VCaP (cell line): ENCODE results near the gene GRIK4.

Source experiments
- H3K27ac ChIP-seq: fragments of 450-650 bp; 2 replicates; pipeline ENCODE4 v1.5.1; 2017
- TF ChIP-seq, protein P1 (sequence below): fragments of 450-650 bp; conservative IDR thresholded peaks from 2 replicates; pipeline ENCODE4 v1.5.1; 2017; ENCODE audit warnings: mild to moderate bottlenecking, moderate library complexity

GRIK4 gene

DNA sequence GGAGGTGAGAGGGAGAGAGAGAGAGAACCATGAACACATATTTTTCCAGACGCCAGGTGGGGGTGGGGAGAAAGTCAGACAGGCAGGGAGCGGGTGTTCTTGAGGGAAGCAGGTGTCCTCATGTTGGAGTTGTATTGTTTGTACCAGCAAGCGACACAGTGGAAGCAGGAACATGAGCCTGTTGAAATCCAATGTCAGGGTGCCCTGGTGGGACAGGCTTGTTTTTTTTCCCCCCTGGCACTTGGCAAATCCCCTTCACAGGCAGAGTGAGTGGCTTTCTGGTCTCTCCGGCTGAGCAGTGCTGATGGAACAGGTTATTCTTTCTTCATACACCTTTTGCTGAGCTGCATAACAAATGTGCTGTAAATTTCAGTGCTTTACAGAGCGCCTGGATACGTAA is 125.6 kb downstream of the GRIK4 start:
- H3K27ac ChIP-seq = no peak overlapping the region
- TF ChIP-seq, protein P1, sequence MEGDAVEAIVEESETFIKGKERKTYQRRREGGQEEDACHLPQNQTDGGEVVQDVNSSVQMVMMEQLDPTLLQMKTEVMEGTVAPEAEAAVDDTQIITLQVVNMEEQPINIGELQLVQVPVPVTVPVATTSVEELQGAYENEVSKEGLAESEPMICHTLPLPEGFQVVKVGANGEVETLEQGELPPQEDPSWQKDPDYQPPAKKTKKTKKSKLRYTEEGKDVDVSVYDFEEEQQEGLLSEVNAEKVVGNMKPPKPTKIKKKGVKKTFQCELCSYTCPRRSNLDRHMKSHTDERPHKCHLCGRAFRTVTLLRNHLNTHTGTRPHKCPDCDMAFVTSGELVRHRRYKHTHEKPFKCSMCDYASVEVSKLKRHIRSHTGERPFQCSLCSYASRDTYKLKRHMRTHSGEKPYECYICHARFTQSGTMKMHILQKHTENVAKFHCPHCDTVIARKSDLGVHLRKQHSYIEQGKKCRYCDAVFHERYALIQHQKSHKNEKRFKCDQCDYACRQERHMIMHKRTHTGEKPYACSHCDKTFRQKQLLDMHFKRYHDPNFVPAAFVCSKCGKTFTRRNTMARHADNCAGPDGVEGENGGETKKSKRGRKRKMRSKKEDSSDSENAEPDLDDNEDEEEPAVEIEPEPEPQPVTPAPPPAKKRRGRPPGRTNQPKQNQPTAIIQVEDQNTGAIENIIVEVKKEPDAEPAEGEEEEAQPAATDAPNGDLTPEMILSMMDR = no peak

DNA sequence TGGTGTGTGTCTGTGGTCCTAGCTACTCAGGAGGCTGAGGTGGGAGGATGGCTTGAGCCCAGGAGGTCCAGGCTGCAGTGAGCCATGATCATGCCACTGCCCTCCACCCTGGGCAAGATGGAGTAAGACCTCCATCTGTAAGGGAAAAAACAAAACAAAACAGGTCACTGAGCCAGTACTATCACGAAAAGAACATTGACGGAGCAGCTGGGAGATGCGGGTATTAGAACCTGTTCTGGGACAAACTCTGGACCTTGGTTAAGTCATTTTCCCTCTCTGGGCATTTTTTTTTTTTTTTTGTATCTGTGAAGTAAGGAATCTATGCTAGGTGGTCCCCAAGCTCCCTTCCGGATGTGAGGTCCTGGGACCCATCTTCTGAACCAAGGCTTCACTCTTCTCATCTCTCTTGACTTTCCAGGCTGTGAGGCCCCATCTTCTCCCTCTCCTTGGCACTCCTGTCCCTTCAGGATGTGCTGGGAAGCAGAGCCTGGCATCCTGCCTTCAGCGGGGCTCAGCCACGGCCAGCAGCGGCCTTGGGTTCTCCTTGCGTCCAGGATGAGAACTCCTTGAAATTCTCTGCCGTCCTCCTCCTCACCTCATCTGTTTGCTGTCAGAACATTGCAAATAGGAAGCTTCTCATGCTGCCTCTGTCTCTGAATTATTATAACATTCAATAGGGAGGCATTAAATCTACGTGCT is 130.8 kb downstream of the GRIK4 start:
- TF ChIP-seq, protein P1 = no peak
- H3K27ac ChIP-seq = no peak overlapping the region

DNA sequence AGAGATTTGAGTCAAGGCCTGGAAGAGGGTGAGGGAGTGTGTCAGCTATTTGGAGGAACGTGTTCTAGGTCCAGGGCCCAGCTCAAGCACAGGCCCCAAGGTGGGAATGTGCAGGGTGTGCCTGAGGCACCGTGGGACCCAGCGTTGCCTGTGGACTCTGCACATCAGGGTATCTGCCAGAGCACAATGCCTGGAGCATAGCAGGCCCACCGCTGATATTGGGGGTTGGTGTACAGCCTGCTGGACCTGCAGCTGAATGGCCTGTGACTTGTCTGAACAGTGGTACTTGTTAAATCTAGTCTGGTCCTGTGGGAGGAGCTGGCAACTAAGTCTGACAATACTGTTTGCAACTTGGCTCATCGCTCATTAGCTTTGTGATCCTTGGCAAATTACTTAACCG is 131.7 kb downstream of the GRIK4 start:
- H3K27ac ChIP-seq = no peak overlapping the region
- TF ChIP-seq, protein P1 = no peak

DNA sequence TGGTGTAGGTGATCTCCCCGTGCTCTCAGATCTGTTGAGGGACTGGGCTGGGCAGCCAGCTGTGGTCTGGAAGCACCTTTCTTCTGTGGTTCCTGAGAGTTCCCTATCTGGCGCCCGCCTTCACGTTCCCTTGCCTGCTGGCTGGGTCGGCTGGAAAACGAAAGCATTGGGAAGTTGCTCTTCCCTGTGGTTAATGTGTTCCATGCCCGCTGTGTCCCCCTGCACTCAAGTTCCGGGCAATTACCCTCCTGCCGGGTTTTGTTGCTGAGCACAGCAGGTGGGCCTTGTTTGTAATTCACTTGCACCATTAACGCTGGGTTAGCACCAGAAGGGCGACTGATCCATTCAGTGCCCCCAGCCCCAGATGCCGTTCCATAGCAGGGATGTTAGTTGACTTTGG is 134.1 kb downstream of the GRIK4 start:
- TF ChIP-seq, protein P1 = no peak
- no peak overlapping the region for H3K27ac ChIP-seq

DNA sequence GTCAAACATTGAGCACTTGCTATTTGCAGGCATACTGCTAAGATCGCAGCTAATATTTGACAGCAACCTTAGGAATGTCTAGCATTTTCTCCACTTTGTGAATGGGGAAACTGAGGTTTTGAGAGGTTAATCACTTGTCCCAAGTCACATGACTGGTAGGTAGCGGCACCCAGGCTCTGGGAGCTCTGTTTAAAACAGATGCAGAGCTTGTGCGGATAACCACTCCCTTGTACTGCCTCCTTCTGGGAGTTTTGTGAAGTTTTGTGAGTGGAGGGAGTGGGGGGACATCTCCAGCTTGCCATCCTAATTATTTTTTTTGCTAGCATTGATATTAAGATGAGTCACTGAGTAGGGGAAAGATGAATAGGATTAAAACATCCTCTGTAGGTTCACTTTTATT is 134.7 kb downstream of the GRIK4 start:
- TF ChIP-seq, protein P1 = no peak
- no peak overlapping the region for H3K27ac ChIP-seq

DNA sequence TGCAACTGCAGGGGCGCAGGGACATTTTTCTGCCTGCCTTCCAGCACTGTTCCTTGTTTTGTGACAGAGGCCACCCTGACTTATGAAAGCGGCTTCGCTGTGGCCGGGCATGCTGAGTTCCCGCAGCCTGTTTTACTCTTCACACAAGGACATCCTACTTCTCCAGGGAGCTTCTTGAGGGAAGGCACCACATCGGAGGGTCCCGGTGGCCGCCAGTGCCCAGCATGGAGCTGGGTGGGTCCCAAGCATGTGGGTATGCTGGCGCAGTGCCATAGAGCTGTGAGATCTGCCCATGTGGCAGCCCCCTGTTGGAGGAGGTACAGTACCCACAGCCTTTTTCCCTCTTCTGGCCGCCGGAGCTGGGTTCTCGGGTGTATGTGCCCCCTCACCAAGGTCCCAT is 136.1 kb downstream of the GRIK4 start:
- TF ChIP-seq, protein P1 = no peak
- peak overlapping the region; percentile 85; the same call in 1 of the 2 replicates for H3K27ac ChIP-seq

DNA sequence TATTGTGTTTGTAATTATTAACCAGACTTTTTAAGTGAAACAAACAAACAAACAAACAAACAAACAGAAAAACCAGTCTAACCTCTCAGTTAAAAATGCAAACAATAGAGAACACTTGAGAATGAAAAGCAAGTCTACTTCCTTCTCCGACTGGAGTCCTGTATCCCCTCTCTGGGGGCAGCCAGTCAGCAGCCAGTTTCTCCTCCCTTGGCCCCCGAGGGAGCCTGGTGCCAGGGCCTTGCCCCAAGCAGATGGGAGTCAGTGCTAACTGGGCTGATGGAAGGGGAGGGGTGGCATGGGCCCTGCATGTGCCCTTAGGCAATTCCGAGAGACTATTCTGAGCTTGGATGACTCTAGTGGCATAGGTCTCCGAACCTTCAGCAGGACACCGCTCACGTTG is 137.2 kb downstream of the GRIK4 start:
- TF ChIP-seq, protein P1 = no peak
- H3K27ac ChIP-seq = peak overlapping the region; percentile 85
